Islet of Langerhans (tissue), 1 donor: Measurements from ENCODE around the gene OR9A2.
A peak's percentile ranks its signal among the peaks of the same experiment; 100 is the strongest.
"Not testable (repeated sequence)": the region's sequence is repeated elsewhere in the genome, so short reads cannot be mapped to it uniquely, and the experiment has no call there.

Experiments
- FAIRE-seq: peaks from one replicate; lab custom pipeline; 2011; peaks lifted over from hg19 to GRCh38; lab: Jason Lieb, UNC

The OR9A2 gene

DNA sequence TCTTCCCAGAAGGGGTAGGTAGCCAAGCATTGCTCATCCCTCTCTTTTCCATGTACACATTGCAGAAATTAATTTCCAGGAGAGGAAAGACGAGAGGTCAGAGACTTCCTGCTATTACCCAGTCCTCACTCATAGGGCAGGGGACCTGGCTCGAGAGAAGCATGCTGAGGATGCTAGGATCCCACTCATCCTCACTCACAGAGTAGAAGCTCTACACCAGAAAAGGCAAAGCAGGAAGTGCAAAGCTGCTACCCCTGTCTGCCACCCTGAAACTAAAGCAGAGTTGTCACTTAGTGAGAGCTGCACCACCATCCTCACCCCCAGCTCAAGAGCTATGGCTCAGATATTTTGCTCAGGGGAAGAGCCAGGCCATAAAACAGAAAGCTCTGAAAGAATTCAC lies 9.9 kb downstream of the OR9A2 start:
- no peak for FAIRE-seq

DNA sequence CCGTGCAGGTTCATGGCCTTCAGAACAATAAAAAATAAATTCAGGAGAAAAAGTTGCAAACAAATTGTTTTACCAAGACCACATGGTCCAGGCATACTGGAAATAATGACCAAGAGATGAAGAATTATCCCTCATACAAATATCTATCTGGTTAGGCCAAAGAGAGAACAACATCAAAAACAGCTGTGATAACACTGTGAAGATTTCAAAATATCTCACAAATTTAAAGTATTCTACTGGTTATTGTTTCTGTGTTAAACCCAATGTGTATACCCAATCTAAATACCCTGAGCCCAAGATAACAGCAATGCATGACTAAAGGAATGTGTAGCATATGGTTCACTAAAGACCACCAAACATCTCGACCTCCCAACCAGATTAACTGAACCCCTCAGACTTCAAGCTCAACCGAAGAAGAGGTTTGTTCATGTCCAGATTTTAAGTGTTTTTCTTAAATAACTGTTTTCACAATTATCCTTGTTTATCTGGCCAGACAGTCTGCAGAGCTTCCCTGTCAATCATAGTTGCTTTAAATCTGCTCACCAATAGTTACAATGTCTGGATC lies 10.9 kb downstream of the OR9A2 start:
- no peak for FAIRE-seq

DNA sequence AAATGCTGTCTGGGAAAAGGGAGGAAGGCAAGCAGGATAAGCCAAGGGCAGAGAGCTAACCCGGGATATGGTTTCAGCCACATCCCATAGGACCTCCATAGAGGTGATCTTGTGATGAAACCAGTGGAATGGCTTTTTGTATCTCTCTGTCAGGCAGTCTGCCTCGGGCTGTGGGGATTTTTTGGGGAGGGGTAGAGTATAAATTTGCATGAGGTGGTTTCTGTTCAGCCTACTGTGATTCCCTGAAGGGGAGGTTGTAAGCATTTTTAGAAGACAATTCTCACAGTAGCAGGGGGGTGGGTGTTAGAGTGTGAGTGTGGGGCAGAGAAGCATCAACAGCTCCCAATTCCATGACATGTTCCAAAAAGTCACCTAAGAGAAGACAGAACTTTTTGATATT lies 11.8 kb downstream of the OR9A2 start:
- FAIRE-seq = no peak

DNA sequence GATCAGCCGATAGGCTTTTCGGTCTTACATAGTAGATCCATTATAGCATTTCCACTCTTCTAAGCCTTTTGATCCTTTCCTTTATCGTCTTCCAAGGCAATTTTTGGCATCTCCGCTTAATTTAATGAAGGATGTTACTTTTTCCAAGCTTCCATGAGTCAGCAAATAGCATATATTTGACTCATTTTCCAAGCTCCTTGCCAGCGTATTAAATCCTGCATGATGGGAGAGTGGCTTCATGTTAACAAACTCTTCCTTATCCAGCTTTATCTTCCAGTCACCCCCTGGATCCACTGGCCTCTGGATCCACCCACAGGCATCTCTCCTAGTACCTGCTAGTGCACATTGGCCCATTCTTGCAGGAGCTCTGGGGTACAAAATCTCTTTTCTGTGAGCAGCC lies 13.0 kb downstream of the OR9A2 start:
- no peak for FAIRE-seq

DNA sequence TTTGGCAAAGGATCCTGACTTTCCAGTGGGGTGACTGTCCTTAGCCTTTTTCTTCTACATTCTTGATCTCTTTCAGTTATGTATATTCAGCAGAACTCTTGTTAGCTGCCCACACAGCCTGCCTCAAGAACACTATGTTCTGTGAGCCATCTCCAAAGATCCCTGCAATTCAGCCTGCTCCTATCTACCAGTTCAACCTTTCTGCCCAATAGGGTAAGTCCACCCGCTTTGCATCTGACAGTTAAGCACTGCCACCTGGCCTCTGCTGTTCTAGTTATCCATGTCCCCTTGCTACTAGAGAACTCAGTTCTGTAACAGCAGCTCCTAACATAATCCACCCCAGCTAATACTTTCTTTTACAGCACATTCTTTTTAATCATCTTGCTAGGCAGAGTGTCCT lies 13.5 kb downstream of the OR9A2 start:
- FAIRE-seq = no peak

DNA sequence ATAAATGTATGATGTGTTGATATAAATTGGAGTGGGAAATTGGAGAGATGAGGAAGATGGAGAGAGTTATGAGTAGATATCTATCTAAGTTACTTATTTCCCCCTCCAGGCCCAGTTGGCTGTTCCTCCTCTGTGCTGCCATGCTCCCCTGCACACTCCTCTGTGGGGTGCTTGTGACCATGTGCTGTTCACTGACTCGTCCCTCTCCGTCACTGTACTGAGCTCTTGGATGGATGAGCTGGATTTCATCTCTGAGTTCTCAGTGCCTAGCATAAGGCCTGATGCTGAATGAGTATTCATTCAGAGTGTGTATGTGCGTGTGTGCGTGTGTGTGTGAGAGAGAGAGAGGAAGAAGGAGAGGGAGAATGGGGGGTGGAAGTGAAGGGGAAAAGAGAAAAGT lies 14.5 kb downstream of the OR9A2 start:
- FAIRE-seq = no peak

DNA sequence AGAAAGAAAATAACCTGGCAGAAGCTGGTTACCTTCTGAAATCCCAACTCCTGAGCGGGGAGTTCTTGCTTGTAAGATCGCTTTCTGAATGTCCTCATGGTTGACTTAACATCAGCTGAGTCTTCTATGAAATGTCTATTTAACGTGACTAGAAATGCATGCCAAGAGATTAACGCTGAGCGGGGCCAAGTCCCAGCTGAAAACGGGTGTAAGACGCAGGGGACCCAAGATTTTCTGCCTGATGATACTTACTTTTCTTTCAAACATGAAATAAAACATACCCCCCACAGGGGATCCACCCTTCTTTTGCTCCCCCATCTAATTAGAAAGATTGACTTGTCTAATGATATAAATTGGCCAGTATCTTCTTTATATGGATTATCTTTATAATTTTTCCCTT lies 14.9 kb downstream of the OR9A2 start:
- FAIRE-seq = no peak

DNA sequence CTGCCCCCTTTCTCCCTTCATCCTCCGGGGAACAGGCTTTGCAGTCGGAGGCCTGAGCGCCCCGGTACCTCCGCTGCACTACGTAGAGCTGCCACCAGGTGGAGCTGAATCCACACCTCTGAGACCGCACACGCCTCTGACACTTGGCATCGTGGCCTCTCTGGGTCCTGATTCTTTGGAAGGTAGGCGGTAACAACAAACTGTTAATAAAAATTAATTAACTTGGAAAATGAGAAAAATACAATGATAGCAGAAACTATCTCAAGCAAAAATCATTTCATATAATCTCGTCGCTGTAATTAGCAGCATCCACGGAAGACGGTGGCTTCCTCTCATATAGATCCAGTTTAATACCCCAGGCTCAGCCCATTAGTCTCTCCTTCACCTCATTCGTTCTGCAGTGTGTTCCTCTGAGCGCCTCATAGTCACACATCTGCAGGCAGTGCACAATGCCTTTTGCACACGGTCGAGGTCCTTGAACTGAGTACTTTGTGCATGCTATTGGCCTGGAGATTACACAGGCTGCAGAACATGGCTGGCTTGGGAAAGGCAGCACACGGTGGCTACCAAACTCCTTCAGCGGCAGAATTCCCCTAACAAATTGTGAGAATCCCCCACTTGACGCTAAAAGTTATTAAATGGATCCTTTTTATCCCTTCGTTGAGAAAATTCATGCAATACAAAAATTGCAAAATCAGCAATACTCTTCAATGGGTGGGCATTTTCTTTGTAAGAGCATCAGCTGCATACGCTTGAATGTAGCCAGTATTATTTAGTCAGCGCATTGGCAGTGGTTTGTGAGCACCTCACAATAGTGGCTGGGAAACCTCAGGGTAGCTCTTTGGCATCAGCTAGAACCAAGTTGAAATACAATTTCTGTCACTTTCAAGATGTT lies 18.7 kb downstream of the OR9A2 start:
- FAIRE-seq = no peak

DNA sequence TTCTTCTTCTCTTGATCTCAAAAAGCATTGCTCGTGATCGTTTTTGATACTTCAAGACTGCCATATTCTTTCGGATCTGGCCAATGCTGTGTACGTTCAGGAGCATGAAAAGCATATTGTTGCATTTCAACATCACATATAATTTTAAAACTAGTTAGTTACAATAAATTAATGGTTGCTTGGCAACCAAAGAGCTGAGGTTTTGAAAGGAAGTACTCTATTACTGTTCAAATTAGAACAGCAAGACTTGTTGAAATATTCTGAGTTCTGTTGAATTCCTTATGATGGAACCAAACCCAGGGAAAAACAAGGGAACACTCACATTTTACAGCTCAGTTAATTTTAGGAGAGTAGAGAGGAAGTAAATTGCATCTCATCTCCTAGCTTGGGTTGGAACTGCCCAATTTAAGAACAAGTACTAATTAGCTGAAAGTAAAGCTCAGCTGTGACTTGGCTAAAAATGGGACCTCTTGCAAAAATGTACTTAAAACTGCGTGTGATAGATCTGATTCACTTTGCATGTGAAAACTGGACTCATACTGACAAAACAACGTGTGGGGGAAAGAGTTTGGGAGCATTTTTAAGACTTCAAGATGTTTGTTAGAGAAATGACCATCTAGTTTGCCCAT lies 21.2 kb downstream of the OR9A2 start:
- no peak for FAIRE-seq

DNA sequence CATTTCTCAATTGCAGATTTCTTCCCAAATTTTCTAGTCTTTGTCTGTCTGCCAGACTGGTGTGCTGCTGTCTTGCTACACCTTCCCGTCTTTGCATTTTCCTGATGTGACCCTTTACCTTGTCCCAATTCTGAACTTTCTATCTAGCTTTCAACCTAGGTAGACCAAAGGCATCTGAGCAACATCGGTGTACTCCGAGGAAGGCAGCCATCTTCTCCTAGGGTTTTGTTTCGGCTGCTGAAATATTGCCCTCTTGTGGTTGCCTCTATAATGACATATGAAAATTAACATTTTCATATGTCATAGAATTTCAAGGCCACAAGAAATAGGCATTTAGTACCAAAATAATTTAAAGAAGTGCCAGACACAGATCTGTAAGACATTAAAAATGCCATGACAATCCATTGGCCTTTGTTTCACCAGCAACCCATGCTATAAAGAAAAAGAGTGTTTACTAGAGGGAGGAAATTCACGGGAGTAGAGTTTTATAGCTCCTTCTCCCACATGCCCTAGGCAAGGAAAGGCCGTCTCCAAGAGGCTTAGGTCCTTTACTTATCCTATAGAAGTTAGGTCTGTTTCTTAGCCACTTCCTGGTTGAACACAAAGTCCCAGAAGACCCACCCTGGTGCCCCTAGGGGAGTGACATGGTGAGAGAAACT lies 23.4 kb downstream of the OR9A2 start:
- FAIRE-seq = peak; percentile 83

DNA sequence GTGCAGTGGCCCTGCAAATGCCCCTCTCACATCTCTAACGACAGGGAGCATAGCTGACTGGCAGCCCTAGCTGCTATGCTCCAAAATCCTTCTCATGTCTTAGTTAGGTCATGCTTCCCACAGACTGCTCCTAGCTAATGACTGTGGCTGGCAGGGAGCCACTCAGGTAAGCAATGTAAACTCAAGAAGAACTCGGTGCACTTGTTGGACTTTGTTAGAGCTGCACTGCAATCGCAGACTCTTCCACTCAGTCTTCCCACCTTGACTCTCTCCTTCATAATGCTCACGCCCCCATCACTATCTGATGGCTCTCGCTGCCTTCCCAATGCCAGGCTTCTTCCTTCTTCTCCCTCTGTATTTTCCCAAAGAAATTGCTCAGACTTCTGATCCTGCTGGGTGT lies 24.0 kb downstream of the OR9A2 start:
- no peak for FAIRE-seq

DNA sequence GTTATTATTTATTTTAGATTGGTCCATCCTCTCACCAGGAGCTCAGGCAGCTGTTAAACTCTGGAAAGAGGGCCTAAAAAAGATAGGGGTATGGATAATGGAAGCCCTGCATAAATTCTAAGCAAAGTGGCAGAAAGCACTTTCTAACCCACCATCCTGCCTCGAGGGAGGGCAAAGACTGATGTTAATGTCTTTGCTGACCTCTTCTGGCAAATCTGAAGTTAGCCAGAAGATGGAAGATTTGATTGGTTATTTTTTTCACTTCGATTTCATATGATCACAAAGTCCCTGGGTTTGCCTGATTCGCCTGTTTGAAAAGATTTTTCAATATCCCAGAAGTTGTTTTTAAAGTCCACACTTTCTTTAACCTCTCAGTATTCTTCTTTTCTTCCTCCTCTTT lies 24.8 kb downstream of the OR9A2 start:
- no peak for FAIRE-seq

DNA sequence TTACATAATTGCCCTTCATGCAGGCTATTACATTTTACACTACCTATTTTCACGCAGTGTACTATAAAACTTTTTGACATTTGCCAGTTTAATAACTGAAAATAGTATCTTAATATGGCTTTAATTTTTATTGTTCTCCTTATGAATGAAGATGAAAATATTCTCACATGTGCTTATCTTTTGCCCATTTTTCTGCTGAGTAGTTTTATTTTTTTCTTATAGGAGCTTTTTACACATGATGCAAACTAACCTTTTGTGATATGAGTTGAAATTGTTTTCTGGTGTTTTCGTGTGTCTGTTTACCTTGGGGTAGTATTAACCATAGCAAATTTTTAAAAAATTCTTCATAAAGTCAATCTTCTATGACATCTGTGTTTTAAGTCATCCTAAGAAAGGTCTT lies 26.3 kb downstream of the OR9A2 start:
- no peak for FAIRE-seq

DNA sequence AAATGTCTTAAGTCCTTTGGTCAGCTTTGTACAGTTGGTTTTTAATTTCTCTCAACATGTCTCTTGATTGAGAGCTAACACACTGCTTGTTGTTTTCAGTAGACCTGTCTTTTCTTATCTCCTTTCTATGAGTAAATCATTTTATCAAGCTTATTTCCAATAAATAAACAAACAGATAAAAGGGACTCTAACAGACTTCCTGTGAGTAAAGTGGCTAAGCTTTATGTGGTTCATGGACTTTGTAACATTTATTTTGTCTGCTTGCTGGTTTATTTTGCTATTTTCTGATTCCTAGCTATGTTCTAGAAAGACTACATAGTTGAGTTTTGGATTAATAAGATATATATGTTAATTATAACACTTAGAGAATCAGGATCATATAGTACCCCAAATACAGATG lies 27.1 kb downstream of the OR9A2 start:
- no peak for FAIRE-seq

DNA sequence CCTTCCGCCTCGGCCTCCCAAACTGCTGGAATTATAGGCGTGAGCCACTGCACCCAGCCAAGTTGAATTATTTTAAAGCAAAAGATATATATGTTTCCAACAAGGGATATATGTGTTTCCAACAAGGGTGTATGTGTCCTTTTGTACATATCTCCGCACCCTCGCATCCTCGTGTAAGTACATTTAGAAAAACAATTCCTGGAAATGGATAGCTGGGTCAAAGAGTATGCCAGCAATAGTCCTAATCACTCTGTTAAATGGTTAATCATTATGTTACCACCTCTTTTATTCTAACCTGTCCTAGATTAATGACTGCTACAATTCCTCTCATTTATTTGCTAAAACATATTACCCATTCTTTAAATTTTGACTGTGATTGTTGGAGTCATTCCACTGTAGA lies 28.0 kb downstream of the OR9A2 start:
- FAIRE-seq = no peak

DNA sequence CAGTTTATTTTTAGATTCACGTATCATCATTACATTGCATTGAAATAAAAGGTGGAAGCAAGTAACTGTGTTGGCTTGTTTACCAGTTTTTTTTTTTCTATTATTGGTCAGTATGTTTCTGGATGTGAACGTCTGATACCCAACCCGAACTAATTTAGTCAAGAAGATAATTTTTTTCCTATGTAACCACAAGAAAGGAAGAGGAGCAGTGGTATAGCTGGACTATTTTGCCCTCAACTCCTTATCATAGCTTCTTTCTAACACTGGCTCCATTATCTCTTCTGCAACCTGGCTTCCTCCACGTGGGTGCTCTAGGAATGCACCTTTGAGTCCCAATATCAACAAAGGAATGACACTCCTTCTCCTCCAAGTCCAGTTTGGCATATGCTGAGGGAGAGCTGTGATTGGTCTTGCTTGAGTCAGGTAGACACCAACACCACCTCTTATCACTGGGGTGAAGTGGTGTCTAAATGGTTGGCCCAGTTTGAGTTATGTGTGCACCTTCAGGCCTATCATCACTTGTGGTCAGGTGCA lies 29.4 kb downstream of the OR9A2 start:
- FAIRE-seq = no peak

DNA sequence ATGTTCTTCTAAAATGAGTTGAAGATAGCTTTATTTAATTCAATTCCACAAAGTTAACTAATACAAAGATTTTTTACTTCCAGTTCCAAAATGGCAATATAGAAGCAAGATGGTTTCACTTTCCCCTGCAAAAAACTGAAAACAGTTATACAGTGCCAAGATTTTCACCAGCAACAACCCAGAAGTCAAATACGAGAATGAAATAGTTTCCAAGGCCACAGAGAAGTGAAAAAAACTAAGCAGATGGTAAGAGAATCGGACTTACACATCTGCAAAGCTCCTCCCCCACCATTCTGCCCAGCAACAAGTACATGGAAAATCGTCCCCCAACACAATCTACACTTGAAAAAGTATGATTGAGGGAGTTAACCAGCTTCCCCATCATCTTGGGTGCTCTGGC lies 34.5 kb downstream of the OR9A2 start:
- no peak for FAIRE-seq

DNA sequence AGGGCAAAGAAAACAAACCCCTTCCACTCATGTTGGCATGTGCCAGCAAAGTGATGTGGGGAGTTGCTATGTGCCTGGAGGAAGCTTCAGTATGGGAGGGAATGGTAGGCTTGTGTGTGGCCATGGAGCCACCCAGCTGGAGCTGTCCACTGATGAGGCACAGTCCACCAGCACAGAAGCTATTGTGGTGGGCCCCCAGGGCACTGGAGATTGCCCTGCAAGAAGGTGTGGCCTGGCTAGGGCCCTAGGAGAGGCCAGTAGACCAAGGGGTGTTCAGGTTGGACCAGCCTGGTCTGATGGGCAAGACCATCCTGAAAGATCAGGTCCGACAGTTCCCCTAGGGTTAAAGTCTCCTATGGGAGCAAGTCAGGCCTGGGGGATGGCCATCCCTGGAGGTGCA lies 42.6 kb downstream of the OR9A2 start:
- no peak for FAIRE-seq

DNA sequence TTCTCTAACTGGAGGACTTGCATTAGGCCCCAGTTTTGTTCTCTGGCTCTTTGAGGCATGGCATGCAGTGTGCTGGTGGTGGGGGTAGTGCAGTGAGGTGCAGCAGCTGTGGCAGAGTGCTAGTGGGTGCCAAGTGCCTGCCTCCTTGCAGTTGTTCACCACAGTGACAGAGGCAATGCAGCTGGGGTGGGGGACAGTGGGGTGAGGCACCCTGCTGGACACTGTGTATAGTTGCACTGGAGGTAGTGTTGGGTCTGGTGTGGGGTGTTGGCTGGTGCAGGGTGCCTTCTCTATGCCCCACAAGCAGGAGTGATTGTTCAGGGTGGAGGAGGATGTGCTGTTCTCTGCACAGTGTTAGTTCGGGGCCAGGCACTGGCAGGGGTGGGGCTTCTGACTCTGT lies 43.1 kb downstream of the OR9A2 start:
- FAIRE-seq = no peak

DNA sequence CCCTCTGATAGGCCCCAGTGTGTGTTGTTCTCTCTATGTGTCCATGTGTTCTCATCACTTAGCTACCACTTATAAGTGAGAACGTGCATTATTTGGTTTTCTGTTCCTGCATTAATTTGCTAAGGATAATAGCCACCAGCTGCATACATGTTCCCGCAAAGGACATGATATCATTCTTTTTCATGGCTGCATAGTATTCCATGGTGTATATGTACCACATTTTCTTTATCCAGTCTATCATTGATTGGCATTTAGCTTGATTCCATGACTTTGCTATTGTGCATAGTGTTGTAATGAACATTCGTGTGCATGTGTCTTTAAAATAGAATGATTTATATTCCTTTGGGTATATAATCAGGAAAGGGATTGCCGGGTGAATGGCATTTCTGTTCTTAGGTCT lies 48.5 kb downstream of the OR9A2 start:
- FAIRE-seq = not testable (repeated sequence)
